ENCODE measurements around the gene CNTNAP4. TPM values are rescaled to one million over a fixed set of nuclear protein-coding genes. Genes with fewer than 3 reads are reported as not detected.

Gene CNTNAP4
- total and polyA plus RNA-seq, 10 of the 15 experiments (the other 5 are each of a cell fraction or from before 2014, with no cell fraction given): 0.45 to 1.9 (median 0.90) TPM

DNA sequence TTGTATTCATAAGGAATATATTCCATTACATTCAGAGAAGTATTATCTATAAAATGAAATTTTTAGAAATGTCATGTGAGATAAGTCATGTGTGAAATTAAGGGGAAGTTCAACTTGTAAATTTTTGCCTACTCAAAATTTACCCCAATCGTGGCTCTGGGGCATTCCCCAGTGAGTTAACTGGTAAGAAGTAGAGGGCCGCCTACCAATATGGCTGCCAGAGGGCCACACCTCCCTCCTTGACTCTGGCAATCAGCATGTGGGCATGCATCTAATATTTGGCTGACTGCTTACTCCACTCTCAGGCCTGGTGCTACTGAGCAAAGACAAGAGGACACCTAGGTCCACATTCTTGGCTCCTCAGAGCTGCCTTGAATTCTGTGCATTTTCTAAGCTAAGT, 39.7 kb upstream of the CNTNAP4 start:
- H3K9me3 ChIP-seq (replicated peaks; ENCODE audit: control insufficient read depth, insufficient read depth, low read length): no peaks in the 10 kb centered on the region
- in situ Hi-C loops (cut with MboI): no loop called here
- FAIRE-seq: no peak
- H3K4me3 ChIP-seq: no peak overlapping the region
- TF ChIP-seq GATAD2B (conservative IDR thresholded peaks at IDR 0.05; ENCODE audit: low read depth): no peak
- no peak for TF ChIP-seq ZNF217 (IDR thresholded peaks at IDR 0.05)
- TF ChIP-seq, protein P1, sequence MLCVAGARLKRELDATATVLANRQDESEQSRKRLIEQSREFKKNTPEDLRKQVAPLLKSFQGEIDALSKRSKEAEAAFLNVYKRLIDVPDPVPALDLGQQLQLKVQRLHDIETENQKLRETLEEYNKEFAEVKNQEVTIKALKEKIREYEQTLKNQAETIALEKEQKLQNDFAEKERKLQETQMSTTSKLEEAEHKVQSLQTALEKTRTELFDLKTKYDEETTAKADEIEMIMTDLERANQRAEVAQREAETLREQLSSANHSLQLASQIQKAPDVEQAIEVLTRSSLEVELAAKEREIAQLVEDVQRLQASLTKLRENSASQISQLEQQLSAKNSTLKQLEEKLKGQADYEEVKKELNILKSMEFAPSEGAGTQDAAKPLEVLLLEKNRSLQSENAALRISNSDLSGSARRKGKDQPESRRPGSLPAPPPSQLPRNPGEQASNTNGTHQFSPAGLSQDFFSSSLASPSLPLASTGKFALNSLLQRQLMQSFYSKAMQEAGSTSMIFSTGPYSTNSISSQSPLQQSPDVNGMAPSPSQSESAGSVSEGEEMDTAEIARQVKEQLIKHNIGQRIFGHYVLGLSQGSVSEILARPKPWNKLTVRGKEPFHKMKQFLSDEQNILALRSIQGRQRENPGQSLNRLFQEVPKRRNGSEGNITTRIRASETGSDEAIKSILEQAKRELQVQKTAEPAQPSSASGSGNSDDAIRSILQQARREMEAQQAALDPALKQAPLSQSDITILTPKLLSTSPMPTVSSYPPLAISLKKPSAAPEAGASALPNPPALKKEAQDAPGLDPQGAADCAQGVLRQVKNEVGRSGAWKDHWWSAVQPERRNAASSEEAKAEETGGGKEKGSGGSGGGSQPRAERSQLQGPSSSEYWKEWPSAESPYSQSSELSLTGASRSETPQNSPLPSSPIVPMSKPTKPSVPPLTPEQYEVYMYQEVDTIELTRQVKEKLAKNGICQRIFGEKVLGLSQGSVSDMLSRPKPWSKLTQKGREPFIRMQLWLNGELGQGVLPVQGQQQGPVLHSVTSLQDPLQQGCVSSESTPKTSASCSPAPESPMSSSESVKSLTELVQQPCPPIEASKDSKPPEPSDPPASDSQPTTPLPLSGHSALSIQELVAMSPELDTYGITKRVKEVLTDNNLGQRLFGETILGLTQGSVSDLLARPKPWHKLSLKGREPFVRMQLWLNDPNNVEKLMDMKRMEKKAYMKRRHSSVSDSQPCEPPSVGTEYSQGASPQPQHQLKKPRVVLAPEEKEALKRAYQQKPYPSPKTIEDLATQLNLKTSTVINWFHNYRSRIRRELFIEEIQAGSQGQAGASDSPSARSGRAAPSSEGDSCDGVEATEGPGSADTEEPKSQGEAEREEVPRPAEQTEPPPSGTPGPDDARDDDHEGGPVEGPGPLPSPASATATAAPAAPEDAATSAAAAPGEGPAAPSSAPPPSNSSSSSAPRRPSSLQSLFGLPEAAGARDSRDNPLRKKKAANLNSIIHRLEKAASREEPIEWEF (IDR thresholded peaks at IDR 0.05; ENCODE audit: insufficient replicate concordance, low read depth, low read length): no peak
- TF ChIP-seq FOXM1 (IDR thresholded peaks at IDR 0.05; ENCODE audit: low read depth, low read length): no peak
- no peak for TF ChIP-seq FOS (IDR thresholded peaks at IDR 0.05; ENCODE audit: borderline replicate concordance, extremely low read depth, insufficient read length)
- TF ChIP-seq NBN (IDR thresholded peaks at IDR 0.05): no peak
- TF ChIP-seq ZNF622 (IDR thresholded peaks at IDR 0.05): no peak
- TF ChIP-seq YY1 (IDR thresholded peaks at IDR 0.05; ENCODE audit: low read depth, low read length): no peak
- TF ChIP-seq, protein P2, sequence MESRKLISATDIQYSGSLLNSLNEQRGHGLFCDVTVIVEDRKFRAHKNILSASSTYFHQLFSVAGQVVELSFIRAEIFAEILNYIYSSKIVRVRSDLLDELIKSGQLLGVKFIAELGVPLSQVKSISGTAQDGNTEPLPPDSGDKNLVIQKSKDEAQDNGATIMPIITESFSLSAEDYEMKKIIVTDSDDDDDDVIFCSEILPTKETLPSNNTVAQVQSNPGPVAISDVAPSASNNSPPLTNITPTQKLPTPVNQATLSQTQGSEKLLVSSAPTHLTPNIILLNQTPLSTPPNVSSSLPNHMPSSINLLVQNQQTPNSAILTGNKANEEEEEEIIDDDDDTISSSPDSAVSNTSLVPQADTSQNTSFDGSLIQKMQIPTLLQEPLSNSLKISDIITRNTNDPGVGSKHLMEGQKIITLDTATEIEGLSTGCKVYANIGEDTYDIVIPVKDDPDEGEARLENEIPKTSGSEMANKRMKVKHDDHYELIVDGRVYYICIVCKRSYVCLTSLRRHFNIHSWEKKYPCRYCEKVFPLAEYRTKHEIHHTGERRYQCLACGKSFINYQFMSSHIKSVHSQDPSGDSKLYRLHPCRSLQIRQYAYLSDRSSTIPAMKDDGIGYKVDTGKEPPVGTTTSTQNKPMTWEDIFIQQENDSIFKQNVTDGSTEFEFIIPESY (IDR thresholded peaks at IDR 0.05): no peak
- no peak for TF ChIP-seq SIN3A (IDR thresholded peaks at IDR 0.05; ENCODE audit: low read depth, low read length)
- no peak for TF ChIP-seq STAT3 (IDR thresholded peaks at IDR 0.05; ENCODE audit: low read depth, low read length)
- TF ChIP-seq ESRRA (IDR thresholded peaks at IDR 0.05; ENCODE audit: low read length): no peak
- no peak for TF ChIP-seq HDAC6 (IDR thresholded peaks at IDR 0.05; ENCODE audit: unreplicated experiment)
- TF ChIP-seq POLR2A (IDR thresholded peaks at IDR 0.05; ENCODE audit: low read depth, low read length): no peak
- no peak for TF ChIP-seq YBX1 (IDR thresholded peaks at IDR 0.05)
- TF ChIP-seq, protein P3, sequence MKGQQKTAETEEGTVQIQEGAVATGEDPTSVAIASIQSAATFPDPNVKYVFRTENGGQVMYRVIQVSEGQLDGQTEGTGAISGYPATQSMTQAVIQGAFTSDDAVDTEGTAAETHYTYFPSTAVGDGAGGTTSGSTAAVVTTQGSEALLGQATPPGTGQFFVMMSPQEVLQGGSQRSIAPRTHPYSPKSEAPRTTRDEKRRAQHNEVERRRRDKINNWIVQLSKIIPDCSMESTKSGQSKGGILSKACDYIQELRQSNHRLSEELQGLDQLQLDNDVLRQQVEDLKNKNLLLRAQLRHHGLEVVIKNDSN (IDR thresholded peaks at IDR 0.05; ENCODE audit: borderline replicate concordance, extremely low read length, insufficient read depth, low read depth, low read length): no peak
- ChIA-PET CTCF (no interaction called here), SMC1A (ENCODE audit: uncharacterized antibody, unreplicated experiment) (no interaction called here), RAD21 (ENCODE audit: unreplicated experiment) (no interaction called here), POLR2A (no interaction called here)
- ATAC-seq: peak; percentile 54
- H3K79me2 ChIP-seq (ENCODE audit: control insufficient read depth, insufficient read depth, low read length): no peaks in the 10 kb centered on the region
- no peaks in the 10 kb centered on the region for H4K20me1 ChIP-seq (ENCODE audit: control insufficient read depth, insufficient read depth)
- H3K4me1 ChIP-seq (ENCODE audit: control insufficient read depth, insufficient read depth, low read length): no peaks in the 10 kb centered on the region
- WGBS (ENCODE audit: insufficient coverage, insufficient replicate concordance, low lambda C conversion rate, missing lambda C conversion rate): 29% methylated on average over 2 of the region's 2 CpGs
- no peak overlapping the region for H3K27ac ChIP-seq (ENCODE audit: control insufficient read depth, insufficient read depth)
- no peaks in the 10 kb centered on the region for H3K27me3 ChIP-seq (replicated peaks in 1 of 2; ENCODE audit: control insufficient read depth in 2 of 2, insufficient read depth in 2 of 2, low read length in 1 of 2)
- no peak overlapping the region for H3K9ac ChIP-seq (ENCODE audit: control insufficient read depth, insufficient read depth, low read length)
- no peak for DNase-seq (ENCODE audit: low read depth, low spot score)
- H3K36me3 ChIP-seq (ENCODE audit: control insufficient read depth in 2 of 2, insufficient read depth in 2 of 2, low read length in 1 of 2): no peaks in the 10 kb centered on the region
- no peak overlapping the region for H3K4me2 ChIP-seq (ENCODE audit: control insufficient read depth, insufficient read depth)
- no peak overlapping the region for H2AFZ ChIP-seq (ENCODE audit: control insufficient read depth, low read depth, low read length)
- no TSS peak for BruUV-seq (replicated peaks)
- intact Hi-C loops (cut with micrococcal nuclease; ENCODE audit: unreplicated experiment): no loop called here

Measured in GM12878 (cell line).